Effector CD4-positive, alpha-beta T cell (primary cell): Measurements from ENCODE around the gene ALAS1.
"Not testable (repeated sequence)": the region's sequence is repeated elsewhere in the genome, so short reads cannot be mapped to it uniquely, and the experiment has no call there.

Source experiments
- DNase-seq: peaks from one replicate; pipeline ENCODE4 v3.0.0-alpha.2; 2020
- total RNA-seq: gene quantifications from one replicate; lab custom pipeline; 2026; lab: John Stamatoyannopoulos, UW

ALAS1 gene
- total RNA-seq: 24.0 reads per million, percentile 51 among the genes with 10 or more reads in this experiment

GRCh38 chr3:52197842-52198625 is at the start of gene ALAS1:
Gene ALAS1, plus strand, starts transcription at chr3:52198160. Its CDS starts 1,082 bp downstream, at chr3:52199242.
- DNase-seq: peak; percentile 92

DNA sequence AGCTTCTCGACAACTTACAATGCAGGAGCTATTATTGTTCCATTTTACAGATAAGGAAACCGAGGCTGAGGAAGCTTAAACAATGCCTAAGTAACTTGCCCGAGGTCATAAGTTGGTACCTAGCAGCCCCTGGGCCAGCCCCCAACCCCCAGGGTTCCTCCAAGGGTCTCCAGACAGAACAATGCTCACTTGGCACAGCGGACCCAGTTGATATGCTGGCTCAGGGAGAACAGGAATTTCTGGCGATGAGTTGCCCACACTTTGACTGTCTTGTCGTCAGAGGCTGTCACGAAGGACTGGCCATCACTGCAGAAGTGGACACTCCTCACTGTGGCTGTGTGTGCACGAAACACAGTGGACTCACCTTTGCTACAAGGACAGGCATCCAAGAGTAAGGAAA is 48.9 kb upstream of the ALAS1 start:
- no peak for DNase-seq

- DNase-seq: no peak
Measured at GRCh38 chr3:52149726-52150125, 48.2 kb upstream of the ALAS1 start.

DNA sequence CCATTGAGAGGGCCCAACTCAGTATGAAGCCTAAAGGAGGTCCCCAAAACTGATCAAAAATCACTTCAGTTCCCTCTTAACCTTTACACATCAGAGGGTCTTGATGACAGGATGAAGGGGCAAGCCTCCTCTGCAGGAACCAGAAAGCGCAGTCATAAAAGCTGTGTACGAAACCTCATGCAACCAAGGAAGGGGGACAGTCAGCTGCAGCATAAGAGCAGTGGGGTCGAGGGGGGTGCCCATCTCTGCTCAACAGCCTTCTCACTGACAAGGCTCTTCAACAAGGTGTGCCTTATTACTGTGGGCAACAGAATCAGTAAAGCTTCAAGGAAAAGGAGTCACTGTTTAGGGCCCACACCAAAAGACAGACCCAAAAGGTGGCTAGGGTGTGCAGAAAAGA is 47.6 kb upstream of the ALAS1 start:
- no peak for DNase-seq

GRCh38 chr3:52150860-52151259 is 47.1 kb upstream of the ALAS1 start:
- no peak for DNase-seq

DNA sequence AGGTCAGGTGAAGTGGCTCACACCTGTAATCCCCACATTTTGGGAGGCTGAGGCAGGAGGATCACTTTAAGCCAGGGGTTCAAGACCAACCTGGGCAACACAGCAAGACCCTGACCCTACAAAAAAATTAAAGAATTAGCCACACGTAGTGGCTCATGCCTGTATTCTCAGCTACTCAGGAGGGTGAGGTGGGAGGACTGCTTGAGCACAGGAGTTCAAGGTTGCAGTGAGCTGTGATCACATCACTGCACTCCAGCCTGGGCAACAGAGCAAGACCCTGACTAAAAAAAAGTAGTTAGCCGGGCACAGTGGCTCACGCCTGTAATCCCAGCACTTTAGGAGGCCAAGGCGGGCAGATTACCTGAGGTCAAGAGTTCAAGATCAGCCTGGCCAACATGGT is 46.0 kb upstream of the ALAS1 start:
- DNase-seq: not testable (repeated sequence)

DNA sequence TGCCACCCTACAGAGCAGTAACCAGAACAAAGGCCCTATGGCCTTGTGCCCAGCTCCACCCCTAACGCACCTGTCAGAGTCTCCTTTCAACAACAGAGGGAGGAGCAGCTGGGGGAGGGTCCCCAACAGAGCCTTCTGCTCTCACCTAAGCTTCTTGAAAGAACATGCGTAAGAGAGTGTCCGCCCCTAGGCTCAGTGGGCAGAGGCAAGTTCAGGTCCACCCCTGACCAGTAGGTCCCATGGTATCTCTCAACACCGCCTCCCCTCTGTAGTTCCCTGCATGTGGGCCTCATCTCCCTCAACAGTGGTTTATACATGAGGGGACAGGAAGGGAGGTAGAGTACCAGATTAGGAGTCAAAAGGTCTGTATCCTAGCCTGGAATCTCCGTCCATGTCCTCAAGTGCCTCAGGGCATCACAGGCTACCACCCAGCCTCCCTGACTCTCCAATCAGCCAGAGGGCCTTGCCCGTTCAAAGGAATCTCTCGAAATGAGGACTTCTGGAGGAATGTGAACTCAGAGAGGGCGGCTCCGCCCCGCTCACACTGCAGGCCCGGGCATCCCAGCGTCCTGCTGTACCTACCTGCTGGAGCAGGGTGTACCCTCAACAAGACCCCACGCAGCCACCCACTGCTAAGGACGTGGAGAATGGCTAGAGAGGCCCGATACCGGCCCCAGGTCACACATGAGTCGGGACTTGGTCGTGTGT is 44.4 kb upstream of the ALAS1 start:
- peak; percentile 7 for DNase-seq

GRCh38 chr3:52154135-52155094 is 43.5 kb upstream of the ALAS1 start, which contains the start of gene POC1A:
Gene POC1A, minus strand, starts transcription at chr3:52154423. Its CDS starts 51 bp downstream, at chr3:52154372.
- peak; percentile 77 for DNase-seq

DNA sequence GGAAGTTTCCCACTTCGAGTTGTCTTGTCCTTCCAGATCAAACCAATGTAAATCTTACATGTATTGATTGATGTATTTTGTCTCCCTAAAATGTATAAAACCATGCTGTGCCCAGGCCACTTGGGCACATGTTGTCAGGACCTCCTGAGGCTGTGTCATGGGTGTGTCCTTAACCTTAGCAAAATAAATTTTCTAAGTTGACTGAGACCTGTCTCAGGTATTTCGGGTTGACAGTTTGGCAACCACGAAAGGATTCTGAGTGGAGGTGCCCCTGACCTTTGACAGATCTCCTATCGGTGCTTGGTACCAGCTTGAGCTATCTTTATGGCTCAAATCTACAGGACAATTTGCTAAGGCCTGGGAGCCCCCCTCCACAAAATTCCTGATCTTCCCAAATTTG is 42.0 kb upstream of the ALAS1 start:
- no peak for DNase-seq

DNA sequence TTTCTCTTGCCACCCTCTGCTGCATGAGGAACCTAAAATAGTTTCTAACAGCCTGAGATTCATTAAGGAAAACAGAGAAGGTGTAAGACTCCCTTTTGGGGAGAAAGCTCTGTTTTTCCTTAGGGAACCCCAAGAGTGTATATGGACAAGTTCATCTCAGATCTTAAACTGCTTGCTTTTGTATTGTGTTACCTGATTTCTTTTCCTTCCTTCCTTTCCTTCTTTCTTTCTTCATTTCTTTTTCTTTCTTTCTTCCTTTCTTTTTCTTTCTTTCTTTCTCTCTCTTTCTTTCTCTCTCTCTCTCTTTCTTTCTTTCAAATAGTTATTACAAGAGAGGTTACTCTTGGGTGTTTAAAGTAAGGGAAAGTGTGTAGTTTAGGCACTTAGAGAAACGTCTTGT is 38.5 kb upstream of the ALAS1 start:
- DNase-seq: no peak

DNA sequence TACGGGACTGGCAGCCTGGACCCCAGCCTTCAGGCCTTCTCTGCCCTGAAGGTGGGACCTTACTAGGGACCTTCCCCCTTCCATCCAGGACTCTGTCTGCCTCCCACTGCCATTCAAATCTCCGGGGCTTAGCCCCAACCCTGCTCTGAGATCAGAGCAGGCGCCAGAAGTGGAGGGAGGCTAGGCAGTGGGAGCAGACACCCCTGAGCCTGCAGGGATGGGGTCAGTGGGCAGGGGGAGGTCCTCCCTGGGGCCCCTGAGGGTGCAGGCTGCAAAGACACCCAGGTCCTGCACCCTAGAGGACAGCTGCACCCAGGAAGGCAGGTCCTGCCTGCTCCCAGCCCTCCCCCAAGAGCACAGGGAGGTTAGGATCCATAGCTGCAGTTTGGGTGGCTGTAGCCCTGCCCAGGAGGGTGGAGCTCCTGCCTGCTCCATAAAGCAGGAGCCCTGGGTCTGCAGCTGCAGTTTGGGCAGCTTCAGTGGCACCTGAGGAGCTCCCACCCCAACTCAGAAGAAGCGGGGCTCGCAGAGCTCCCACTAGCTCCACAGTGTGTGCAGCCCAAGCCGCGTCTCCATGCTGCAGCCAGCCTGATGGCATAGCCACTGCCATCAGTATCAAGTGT is 35.6 kb upstream of the ALAS1 start:
- no peak for DNase-seq

DNA sequence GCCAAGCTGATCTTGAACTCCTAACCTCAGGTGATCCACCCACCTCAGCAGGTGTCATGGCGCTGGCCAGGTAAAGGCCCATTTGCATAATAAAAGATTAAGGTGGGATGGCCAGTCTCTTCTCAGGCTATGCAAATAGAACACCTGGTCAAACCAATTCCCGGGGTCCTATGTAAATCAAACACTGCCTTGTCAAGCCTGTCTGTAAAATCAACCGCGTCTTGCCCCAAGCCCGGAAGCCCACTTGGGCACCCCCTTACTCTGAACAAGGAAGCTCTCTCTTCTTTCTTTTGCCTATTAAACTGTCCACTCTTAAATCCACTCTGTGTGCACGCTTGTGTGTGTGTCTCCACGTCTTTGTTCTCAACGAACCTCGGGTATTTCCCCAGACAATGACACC is 30.7 kb upstream of the ALAS1 start:
- no peak for DNase-seq

DNA sequence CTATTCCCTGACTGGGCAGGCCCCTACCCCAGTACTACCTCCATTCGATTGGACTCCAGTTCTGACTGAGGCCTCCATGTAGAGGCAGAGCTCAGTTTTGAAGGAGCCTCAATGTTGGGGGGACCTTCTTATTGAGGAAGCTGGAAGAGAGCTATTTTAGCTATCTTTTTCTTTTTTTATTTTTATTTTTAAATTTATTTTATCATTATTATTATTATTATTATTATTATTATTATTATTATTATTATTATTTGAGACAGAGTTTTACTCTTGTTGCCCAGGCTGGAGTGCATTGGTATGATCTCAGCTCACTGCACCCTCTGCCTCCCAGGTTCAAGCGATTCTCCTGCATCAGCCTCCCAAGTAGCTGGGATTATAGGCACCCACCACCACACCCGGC is 27.7 kb upstream of the ALAS1 start:
- not testable (repeated sequence) for DNase-seq

DNA sequence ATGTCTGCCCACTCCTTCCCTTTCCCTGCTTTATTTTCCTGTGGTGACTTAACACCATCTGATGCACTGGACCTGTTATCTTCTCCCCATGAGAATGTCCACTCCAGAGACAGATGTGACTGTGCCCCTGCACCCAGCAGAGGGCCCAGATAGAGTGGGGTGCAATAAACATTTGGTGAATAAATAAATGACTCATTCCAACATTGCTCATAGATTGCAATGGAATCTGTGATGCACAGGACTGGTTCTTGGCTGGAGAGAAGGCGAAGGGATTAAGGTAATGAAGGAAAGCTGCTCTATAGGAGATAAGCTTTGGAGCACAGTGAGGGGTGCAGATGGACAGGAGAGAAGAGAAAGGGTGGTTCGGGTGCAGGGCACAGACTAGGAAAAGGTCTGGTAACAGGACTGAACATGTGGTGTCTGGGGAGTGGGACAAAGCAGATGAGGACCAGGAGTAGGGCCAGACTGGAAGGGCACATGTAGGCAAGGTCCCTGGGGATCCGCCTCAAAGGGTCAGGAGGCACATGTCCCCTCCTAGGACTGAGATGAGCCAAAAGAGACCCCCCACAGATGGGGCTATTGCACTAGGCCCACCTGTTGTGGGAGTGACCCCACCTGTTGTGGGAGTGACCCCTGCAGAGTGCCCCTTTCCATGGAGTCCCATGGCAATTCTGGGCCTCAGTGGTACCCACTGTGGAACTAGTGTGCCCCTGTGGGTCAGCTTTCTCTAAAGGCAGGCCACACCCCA is 26.3 kb upstream of the ALAS1 start:
- no peak for DNase-seq

DNA sequence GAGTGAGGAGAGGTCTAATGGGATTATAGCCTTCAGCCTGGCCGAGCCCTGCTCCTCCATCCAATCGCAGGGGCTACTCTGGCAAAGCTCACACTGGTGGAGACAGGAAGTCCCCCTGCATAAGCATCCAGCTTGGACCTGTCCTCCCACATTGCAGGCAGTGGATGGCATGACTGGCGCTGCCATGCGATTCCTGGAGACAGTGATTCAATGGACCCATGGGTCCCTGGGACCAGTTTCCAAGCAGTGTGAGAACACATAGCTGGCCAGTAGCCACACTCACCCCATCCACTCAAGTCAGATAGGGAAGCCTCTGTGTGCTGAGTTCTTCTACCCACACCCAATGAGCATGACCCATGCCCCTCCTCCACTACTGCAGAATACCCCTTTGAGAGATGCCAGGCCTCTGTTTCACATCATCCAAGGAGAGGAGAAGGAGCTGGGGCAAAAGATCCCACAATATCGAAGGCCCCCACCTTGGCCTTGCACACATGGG is 25.6 kb upstream of the ALAS1 start:
- DNase-seq: no peak

DNA sequence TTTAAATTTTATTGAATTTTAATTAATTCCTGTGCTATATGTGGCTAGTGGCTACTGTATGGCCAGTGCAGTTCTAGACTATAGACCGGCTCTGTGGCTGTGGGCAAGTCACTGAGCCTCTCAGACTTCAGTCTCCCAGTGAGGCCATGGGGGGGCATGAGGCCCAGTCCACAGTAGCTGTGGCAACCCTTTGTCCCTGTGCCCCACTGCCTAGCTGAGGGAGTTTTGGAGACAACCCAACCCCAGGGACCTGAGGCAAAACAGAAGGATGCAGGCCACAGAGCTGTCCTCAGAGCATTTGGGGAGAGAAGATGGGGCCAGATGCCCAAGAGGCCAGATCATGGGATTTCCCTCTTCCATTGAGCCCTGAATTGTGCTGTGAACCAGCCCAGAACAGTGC is 24.9 kb upstream of the ALAS1 start:
- no peak for DNase-seq

DNA sequence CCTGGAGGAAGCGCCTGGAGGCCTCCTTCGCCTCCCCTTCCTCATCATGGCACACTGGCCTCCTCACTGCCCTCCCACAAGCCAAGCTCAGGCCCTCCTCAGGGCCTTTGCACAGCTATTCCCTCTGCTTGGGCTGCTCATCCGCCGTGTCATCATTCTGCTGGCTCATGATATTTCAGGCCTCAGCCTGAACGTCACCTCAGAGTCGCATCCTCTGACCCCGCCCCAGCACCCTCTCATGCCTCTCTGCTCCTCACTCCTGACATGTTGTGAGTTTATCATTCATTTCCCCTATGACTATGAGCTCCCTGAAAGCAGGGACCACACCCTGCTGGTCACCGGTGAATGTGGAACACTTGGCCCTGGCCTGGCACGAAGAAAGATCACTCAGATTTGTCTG is 23.1 kb upstream of the ALAS1 start:
- DNase-seq: no peak

DNA sequence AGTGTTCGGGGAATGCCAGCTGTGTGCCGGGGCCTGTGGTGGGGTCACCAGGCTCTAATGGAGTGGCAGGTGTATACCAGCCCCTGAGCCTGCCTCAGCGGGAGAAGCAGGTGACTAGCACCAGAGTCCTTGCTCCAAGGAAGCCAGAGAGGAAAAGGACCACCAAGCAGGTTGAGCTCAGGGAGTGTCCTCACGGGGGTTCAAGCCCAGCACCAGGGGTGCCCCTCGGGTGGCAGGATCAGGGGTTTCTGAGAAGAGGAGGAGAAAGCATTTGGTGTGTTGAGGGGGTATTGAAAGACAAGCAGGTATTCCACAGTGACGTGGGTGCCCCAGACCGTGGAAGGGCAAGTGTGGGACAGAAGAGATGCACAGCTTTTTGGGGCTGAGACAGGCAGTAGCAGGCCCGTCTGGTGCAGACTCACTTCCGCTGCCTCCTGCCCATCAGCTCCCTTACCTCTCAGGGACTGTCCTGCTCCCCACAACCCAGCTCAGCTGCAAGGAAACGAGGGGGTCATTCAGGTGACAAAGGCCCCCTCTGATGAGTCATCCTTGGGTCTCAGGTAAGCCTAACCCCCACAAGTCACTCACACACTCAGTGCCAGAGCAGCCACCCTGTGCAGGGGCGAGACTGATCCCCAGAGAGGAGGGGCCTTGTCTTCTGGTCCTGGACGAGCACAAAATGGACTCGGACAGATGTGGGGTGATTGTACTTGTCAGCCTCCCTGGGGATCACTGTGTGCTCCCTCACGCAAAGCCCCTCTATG is 22.4 kb upstream of the ALAS1 start:
- DNase-seq: no peak

GRCh38 chr3:52176180-52176752 is 21.7 kb upstream of the ALAS1 start:
- no peak for DNase-seq

GRCh38 chr3:52176951-52177700 is 20.8 kb upstream of the ALAS1 start:
- no peak for DNase-seq
